IPS-18a (cell line): Measurements from ENCODE around the gene AGPAT4.
"Not testable (repeated sequence)": the region's sequence is repeated elsewhere in the genome, so short reads cannot be mapped to it uniquely, and the experiment has no call there.

Source experiments
- H3K27ac ChIP-seq: one replicate; pipeline ENCODE4 v1.5.1; 2013; ENCODE audit warnings: low read length
- H3K27me3 ChIP-seq: one replicate; pipeline ENCODE4 v1.6.1; 2013; ENCODE audit warnings: mild to moderate bottlenecking, low read length; ENCODE audit not compliant: control insufficient read depth, insufficient read depth
- H3K36me3 ChIP-seq: one replicate; pipeline ENCODE4 v1.6.1; 2013; ENCODE audit warnings: low read depth, low read length; ENCODE audit not compliant: control insufficient read depth
- H3K4me1 ChIP-seq: one replicate; pipeline ENCODE4 v1.6.1; 2013; ENCODE audit warnings: low read depth, low read length; ENCODE audit not compliant: control insufficient read depth
- H3K4me3 ChIP-seq: one replicate; pipeline ENCODE4 v1.5.1; 2013; ENCODE audit warnings: low read length
- H3K9ac ChIP-seq: one replicate; pipeline ENCODE4 v1.6.1; 2013; ENCODE audit warnings: mild to moderate bottlenecking, low read length, moderate library complexity
- H3K9me3 ChIP-seq: one replicate; pipeline ENCODE4 v1.6.1; 2013; ENCODE audit warnings: low read depth, low read length; ENCODE audit not compliant: control insufficient read depth

Gene AGPAT4

GRCh38 chr6:161192636-161193411, 81.0 kb downstream of the AGPAT4 start:
- Histone ChIP-seq H3K36me3 (peaks cover 4% of the 10 kb centered on the region), H3K27me3 (no peaks in the 10 kb centered on the region), H3K27ac (no peak overlapping the region), H3K9ac (no peak overlapping the region), H3K4me3 (no peak overlapping the region), H3K4me1 (no peaks in the 10 kb centered on the region), H3K9me3 (peaks cover 10% of the 10 kb centered on the region)

DNA sequence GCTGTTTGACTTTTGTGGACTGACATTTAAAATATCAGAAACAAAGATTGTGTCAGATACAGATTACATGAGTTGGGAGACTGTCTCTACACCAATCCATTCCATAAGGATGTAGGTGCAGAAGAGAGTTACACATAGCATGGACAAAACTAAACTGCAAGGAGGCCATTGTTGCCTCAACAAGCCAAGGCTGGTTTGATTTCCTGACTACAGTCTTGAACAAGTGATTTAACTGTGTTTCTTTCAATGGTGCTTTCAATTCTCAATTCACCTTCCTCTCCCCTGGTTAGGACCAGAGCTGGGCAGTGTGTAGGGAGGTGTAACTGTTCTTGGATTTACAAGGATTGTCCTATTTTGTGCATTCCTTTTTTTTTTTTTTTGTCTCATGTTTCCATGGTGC, 82.2 kb downstream of the AGPAT4 start:
- Histone ChIP-seq H3K36me3 (peaks cover 4% of the 10 kb centered on the region), H3K4me1 (no peaks in the 10 kb centered on the region), H3K27me3 (no peaks in the 10 kb centered on the region), H3K9ac (no peak overlapping the region), H3K27ac (no peak overlapping the region), H3K9me3 (peaks cover 10% of the 10 kb centered on the region), H3K4me3 (no peak overlapping the region)

- no peak overlapping the region for H3K27ac ChIP-seq
- H3K36me3 ChIP-seq = peaks cover 4% of the 10 kb centered on the region
- H3K9ac ChIP-seq = no peak overlapping the region
Observed at GRCh38 chr6:161191007-161191406, 82.9 kb downstream of the AGPAT4 start.

GRCh38 chr6:161189891-161190290, 84.0 kb downstream of the AGPAT4 start:
- Histone ChIP-seq H3K9ac (no peak overlapping the region), H3K36me3 (peaks cover 4% of the 10 kb centered on the region), H3K9me3 (peaks cover 10% of the 10 kb centered on the region), H3K27me3 (no peaks in the 10 kb centered on the region), H3K4me3 (no peak overlapping the region), H3K27ac (no peak overlapping the region), H3K4me1 (no peaks in the 10 kb centered on the region)

More at GRCh38 chr6:161191007-161191406, 82.9 kb downstream of the AGPAT4 start:
- no peaks in the 10 kb centered on the region for H3K4me1 ChIP-seq
- H3K9me3 ChIP-seq = peaks cover 10% of the 10 kb centered on the region
- H3K27me3 ChIP-seq = no peaks in the 10 kb centered on the region
- H3K4me3 ChIP-seq = no peak overlapping the region

DNA sequence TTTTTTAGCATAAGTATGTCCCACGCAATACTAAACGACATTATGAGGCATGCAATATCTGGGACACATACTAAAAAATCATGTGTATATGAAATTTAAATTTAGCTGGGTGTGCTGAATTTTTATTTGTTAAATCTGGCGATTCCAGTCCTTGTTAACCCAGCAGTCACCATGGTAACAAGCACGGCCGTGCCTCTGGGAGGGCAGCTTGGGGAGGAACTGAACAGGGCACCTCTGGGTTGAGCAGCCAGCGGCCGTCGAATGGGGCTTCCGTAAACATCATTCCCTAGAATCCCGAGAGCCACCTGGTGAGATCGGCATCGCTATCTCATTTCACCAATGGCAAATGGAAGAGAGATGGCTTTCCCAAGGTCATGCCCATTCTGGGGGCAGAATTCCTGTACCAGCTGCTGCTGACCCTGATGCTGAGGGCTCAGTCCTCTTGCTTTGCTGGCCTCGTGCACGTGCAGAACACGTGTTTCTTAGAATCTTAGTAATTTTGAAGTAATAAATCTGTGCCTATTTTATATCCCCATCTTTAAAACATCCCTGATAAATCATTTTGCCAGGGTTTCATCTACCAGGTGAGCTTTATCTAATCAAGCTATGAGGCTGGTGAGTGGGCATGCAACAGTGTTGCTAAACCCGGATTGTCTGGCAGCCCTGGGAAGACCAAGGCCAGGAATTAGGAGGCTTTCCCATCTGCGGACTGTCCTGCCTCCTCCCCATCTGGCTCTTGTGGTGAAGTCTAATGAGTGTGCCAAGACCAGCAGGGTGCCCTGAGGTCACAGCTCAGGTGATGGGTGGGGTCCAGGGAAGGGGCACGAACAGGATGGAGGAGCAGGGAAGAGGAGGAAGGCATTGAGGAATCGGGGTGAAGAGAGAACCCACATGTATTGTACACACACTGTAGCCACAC, 85.1 kb downstream of the AGPAT4 start:
- Histone ChIP-seq H3K27ac (no peak overlapping the region), H3K27me3 (no peaks in the 10 kb centered on the region), H3K9me3 (peaks cover 10% of the 10 kb centered on the region), H3K36me3 (no peaks in the 10 kb centered on the region), H3K4me1 (no peaks in the 10 kb centered on the region), H3K4me3 (no peak overlapping the region), H3K9ac (no peak overlapping the region)

- Histone ChIP-seq H3K27me3 (no peaks in the 10 kb centered on the region), H3K4me1 (no peaks in the 10 kb centered on the region), H3K27ac (no peak overlapping the region), H3K4me3 (no peak overlapping the region), H3K9me3 (no peaks in the 10 kb centered on the region), H3K9ac (no peak overlapping the region), H3K36me3 (no peaks in the 10 kb centered on the region)
Observed at GRCh38 chr6:161186173-161186769, 87.6 kb downstream of the AGPAT4 start.

DNA sequence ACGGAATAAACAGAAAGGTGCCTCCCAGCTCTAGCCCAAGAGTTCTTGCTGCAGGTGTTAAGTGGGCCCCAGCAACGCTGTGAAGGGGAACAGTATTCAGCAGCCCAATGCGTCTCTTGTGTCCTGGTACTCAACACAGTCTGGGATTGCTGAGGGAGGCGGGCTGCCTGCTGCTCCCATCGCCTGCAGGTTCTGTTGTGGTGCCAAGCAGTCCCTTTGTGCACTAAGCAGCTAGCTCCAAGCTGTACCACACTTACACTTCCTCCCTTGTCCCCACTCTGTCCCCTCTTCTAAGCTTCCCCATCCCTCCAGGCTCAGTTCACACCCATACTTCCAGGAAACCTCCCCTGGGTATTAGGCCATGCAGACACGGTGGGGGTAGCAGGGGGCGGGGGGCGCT, 92.7 kb downstream of the AGPAT4 start:
- Histone ChIP-seq H3K9me3 (peaks cover 6% of the 10 kb centered on the region), H3K9ac (no peak overlapping the region), H3K4me1 (no peaks in the 10 kb centered on the region), H3K4me3 (no peak overlapping the region), H3K36me3 (peaks cover 7% of the 10 kb centered on the region), H3K27ac (no peak overlapping the region), H3K27me3 (no peaks in the 10 kb centered on the region)

GRCh38 chr6:161178155-161178554, 95.7 kb downstream of the AGPAT4 start:
- not testable (repeated sequence) for H3K4me1 ChIP-seq, H3K27me3 ChIP-seq, H3K27ac ChIP-seq, H3K9me3 ChIP-seq, H3K4me3 ChIP-seq, H3K36me3 ChIP-seq, H3K9ac ChIP-seq

DNA sequence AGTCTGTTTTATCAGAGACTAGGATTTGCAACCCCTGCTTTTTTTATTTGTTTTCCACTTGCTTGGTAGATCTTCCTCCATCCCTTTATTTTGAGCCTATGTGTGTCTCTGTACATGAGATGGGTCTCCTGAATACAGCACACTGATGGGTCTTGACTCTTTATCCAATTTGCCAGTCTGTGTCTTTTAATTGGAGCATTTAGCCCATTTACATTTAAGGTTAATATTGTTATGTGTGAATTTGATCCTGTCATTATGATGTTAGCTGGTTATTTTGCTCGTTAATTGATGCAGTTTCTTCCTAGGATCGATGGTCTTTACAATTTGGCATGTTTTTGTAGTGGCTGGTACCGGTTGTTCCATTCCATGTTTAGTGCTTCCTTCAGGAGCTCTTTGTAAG, 97.4 kb downstream of the AGPAT4 start:
- not testable (repeated sequence) for H3K4me1 ChIP-seq, H3K36me3 ChIP-seq, H3K27me3 ChIP-seq, H3K4me3 ChIP-seq, H3K27ac ChIP-seq, H3K9ac ChIP-seq, H3K9me3 ChIP-seq

DNA sequence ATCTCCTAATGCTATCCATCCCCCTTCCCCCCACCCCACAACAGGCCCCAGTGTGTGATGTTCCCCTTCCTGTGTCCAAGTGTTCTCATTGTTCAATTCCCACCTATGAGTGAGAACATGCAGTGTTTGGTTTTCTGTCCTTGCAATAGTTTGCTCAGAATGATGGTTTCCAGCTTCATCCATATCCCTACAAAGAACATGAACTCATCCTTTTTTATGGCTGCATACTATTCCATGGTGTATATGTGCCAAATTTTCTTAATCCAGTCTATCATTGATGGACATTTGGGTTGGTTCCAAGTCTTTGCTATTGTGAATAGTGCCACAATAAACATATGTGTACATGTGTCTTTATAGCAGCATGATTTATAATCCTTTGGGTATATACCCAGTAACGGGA, 101.1 kb downstream of the AGPAT4 start:
- peaks cover 19% of the 10 kb centered on the region for H3K4me1 ChIP-seq
- H3K9me3 ChIP-seq, H3K27me3 ChIP-seq, H3K9ac ChIP-seq, H3K27ac ChIP-seq, H3K4me3 ChIP-seq, H3K36me3 ChIP-seq: not testable (repeated sequence)

DNA sequence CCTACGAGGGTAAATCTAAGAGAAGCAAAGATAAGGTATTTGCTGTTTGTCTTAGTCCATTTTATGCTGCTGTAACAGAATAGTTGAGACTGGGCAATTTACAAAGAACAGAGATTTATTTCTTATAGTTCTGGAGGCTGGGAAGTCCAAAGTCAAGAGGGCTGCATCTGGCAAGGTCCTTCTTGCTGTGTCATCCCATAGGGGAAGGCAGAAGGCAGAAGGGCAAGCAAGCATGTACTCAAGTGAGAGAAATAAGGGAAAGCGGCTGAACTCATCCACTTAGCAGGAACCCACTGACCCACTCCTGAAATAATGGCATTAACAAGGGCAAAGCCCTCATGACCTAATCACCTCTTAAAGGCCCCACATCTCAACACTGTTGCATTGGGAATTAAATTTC, 102.7 kb downstream of the AGPAT4 start:
- no peaks in the 10 kb centered on the region for H3K27me3 ChIP-seq
- no peaks in the 10 kb centered on the region for H3K36me3 ChIP-seq
- no peak overlapping the region for H3K4me3 ChIP-seq
- no peak overlapping the region for H3K27ac ChIP-seq
- H3K9ac ChIP-seq = no peak overlapping the region
- no peaks in the 10 kb centered on the region for H3K9me3 ChIP-seq
- H3K4me1 ChIP-seq = peaks cover 27% of the 10 kb centered on the region
